Measurements from ENCODE around the gene KLHL22. TPM values are rescaled to one million over a fixed set of nuclear protein-coding genes. Genes with fewer than 3 reads are reported as not detected.

Gene KLHL22
- total RNA-seq, 4 donors from 2014 or later = 12.4 to 49.8 (median 42.4) TPM

DNA sequence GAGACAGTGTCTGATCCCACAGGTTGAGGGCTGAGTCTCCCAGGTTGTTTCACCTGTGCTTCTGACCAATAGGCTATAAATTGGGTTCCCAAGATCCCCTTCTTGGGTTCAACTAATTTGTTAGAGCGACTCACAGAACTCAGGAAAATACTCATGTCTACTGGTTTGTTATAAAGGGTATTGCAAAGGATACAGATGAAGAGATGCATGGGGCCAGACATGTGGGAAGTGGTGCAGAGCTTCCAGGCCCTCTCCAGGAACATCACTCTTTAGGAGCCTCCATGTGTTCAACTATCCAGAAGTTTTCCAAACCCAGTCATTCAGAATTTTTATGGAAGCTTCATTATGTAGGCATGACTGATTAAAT is 4.7 kb downstream of the KLHL22 start:
- TF ChIP-seq, protein P1, sequence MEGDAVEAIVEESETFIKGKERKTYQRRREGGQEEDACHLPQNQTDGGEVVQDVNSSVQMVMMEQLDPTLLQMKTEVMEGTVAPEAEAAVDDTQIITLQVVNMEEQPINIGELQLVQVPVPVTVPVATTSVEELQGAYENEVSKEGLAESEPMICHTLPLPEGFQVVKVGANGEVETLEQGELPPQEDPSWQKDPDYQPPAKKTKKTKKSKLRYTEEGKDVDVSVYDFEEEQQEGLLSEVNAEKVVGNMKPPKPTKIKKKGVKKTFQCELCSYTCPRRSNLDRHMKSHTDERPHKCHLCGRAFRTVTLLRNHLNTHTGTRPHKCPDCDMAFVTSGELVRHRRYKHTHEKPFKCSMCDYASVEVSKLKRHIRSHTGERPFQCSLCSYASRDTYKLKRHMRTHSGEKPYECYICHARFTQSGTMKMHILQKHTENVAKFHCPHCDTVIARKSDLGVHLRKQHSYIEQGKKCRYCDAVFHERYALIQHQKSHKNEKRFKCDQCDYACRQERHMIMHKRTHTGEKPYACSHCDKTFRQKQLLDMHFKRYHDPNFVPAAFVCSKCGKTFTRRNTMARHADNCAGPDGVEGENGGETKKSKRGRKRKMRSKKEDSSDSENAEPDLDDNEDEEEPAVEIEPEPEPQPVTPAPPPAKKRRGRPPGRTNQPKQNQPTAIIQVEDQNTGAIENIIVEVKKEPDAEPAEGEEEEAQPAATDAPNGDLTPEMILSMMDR (IDR thresholded peaks at IDR 0.05; ENCODE audit: low read depth) = no peak

GRCh38 chr22:20490183-20490940 is 5.2 kb downstream of the KLHL22 start:
- TF ChIP-seq, protein P1 (IDR thresholded peaks at IDR 0.05; ENCODE audit: low read depth) = no peak

DNA sequence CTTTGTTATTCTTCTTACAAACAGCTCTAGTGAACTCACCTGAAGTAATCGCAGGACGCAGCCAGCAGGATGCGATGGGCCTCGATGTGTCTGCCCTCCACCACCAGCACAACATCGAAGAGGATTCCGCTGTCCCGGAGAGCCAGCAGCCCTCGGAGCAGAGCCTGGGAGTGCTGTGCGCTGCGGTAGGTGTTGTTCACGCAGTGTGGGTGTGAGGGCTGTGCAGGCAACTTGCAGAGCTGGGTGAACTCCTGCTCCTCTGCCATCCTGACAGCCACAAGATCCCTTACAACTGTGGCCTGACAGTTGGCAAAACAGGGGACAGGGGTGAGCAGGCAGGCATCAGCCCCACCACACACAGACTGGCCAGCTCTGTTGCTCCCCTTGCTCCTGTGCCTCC is 6.6 kb downstream of the KLHL22 start:
- TF ChIP-seq, protein P1 (IDR thresholded peaks at IDR 0.05; ENCODE audit: low read depth) = no peak

DNA sequence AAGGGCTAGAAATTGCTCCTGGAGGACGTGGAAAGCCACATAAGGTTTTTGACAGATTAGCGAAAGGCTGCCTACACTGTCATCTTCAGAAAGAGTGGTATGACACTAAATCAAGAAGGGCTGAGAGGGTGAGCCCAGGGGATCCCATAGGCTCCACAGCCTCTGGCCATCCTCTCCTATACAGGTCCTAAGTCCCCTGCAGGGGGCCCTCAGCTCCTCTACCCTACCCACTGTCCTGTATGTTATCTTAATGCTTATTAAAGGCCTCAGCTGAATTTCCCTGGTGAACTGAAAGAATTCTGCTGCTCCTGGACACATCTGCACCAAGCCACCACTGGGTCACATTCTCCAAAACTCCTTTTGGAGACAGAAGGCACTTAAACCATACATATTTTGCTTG is 7.9 kb downstream of the KLHL22 start:
- TF ChIP-seq, protein P1 (IDR thresholded peaks at IDR 0.05; ENCODE audit: low read depth) = no peak

- TF ChIP-seq, protein P1 (IDR thresholded peaks at IDR 0.05; ENCODE audit: low read depth) = no peak
Measured at GRCh38 chr22:20486229-20486628, 9.4 kb downstream of the KLHL22 start.

DNA sequence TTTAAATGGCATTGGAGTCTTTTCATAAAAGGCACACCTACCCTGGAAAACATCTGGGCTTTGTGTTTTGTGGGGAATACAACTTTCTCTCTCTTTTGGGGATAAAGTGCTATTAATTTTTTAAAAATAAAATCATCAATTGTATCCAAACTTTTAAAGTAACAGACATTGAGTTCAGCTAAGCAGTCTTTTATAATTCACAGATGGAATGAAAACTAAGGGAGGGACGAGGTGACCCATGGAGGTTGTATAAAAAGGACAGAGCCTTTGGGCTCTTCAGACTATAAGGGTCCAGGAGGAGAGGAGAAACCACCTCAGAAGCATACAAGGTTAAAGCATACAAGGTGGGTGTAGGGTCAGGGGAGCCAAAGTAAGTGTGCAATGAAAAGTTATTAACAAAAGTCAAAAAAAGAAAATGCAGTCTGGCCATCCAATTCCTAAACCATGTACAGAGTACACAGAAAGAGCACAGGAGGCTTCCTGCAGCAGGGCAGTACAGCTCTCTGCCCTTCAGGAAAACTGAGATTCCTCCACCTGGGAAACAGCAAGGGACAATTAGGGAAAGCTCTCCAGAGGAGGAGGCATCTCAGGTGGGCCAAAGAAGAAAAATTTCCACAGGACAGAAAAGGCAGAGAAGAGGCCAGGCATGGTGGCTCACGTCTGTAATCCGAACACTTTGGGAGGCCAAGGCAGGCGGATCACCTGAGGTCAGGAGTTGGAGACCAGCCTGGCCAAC is 10.5 kb downstream of the KLHL22 start:
- TF ChIP-seq, protein P1 (IDR thresholded peaks at IDR 0.05; ENCODE audit: low read depth) = no peak

GRCh38 chr22:20483771-20484170 is 11.8 kb downstream of the KLHL22 start:
- TF ChIP-seq, protein P1 (IDR thresholded peaks at IDR 0.05; ENCODE audit: low read depth) = no peak

All from subcutaneous adipose tissue (tissue), 4 donors.